IMR-90 (cell line): ENCODE data around the gene OXSR1. TPM values are rescaled to one million over a fixed set of nuclear protein-coding genes. Genes with fewer than 3 reads are reported as not detected.

ENCODE experiments used
- ATAC-seq: fragments of 200-7000 bp; cut with Tn5 transposase; 2 replicates; pipeline ENCODE4 v1.9.1; 2020; ENCODE audit warnings: low read depth, mild to moderate bottlenecking, moderate library complexity
- BruUV-seq: library from RNA; stranded (reverse); fragments of 400-500 nt; replicated peaks from 2 replicates; lab custom pipeline; 2021; lab: Mats Ljungman, UMichigan
- CTCF ChIA-PET: fragments of 300-600 bp; formaldehyde crosslinking; extraction: SDS; loops from one replicate; lab custom pipeline; 2021; ENCODE audit warnings: antibody characterized with exemption; lab: Yijun Ruan, JAX
- POLR2A ChIA-PET: fragments of 300-600 bp; sonication (Branson Sonifier 250); formaldehyde crosslinking; loops from one replicate; lab custom pipeline; 2022; ENCODE audit warnings: antibody characterized with exemption; ENCODE audit not compliant: unreplicated experiment; lab: Charles Lee
- DNase-seq: peaks from one replicate; pipeline ENCODE4 v3.0.0; 2013
- H2AFZ ChIP-seq: replicated peaks from 2 replicates; pipeline ENCODE3; 2013; ENCODE audit warnings: low read length, mild to moderate bottlenecking; ENCODE audit not compliant: poor library complexity
- H2AK5ac ChIP-seq: 2 replicates; pipeline ENCODE4 v1.6.1; 2013; ENCODE audit warnings: low read depth, low read length, inconsistent platforms
- H2AK9ac ChIP-seq: replicated peaks from 2 replicates; pipeline ENCODE3; 2013; ENCODE audit warnings: mild to moderate bottlenecking, low read depth, low read length, moderate library complexity; ENCODE audit not compliant: poor library complexity
- H2BK120ac ChIP-seq: 2 replicates; pipeline ENCODE4 v1.6.1; 2013; ENCODE audit warnings: low read depth, low read length, inconsistent platforms
- H2BK15ac ChIP-seq: 3 replicates; pipeline ENCODE4 v1.6.1; 2013; ENCODE audit warnings: low read depth, low read length, inconsistent platforms
- H2BK20ac ChIP-seq: 2 replicates; pipeline ENCODE4 v1.6.1; 2013; ENCODE audit warnings: low read depth, mild to moderate bottlenecking, inconsistent platforms, low read length, moderate library complexity
- H2BK5ac ChIP-seq: 2 replicates; pipeline ENCODE4 v1.6.1; 2013; ENCODE audit warnings: mild to moderate bottlenecking, low read depth, low read length, inconsistent platforms; ENCODE audit not compliant: poor library complexity, severe bottlenecking
- H3K14ac ChIP-seq: replicated peaks from 2 replicates; pipeline ENCODE4 v1.6.1; 2013; ENCODE audit warnings: low read depth, low read length, inconsistent platforms
- H3K18ac ChIP-seq: 2 replicates; pipeline ENCODE4 v1.6.1; 2013; ENCODE audit warnings: low read depth, low read length, control low read depth
- H3K23ac ChIP-seq: 2 replicates; pipeline ENCODE4 v1.6.1; 2013; ENCODE audit warnings: low read depth, low read length, inconsistent platforms
- H3K27ac ChIP-seq: 2 replicates; pipeline ENCODE4 v1.5.1; 2013; ENCODE audit warnings: mild to moderate bottlenecking, control low read depth, low read length; ENCODE audit not compliant: insufficient read depth
- H3K27me3 ChIP-seq: 2 replicates; pipeline ENCODE4 v1.6.1; 2013; ENCODE audit warnings: low read length; ENCODE audit not compliant: control insufficient read depth, insufficient read depth
- H3K36me3 ChIP-seq: 2 replicates; pipeline ENCODE4 v1.6.1; 2013; ENCODE audit warnings: low read length, mixed read lengths; ENCODE audit not compliant: control insufficient read depth, insufficient read depth
- H3K4ac ChIP-seq: 2 replicates; pipeline ENCODE4 v1.6.1; 2013; ENCODE audit warnings: low read depth, low read length, inconsistent platforms
- H3K4me1 ChIP-seq: 2 replicates; pipeline ENCODE4 v1.6.1; 2013; ENCODE audit warnings: low read length, mixed read lengths; ENCODE audit not compliant: control insufficient read depth, insufficient read depth
- H3K4me2 ChIP-seq: 2 replicates; pipeline ENCODE4 v1.6.1; 2013; ENCODE audit warnings: low read depth, mild to moderate bottlenecking, control low read depth, low read length, moderate library complexity
- H3K4me3 ChIP-seq: 2 replicates; pipeline ENCODE4 v1.5.1; 2013; ENCODE audit warnings: low read depth, mild to moderate bottlenecking, control low read depth, low read length, moderate library complexity; ENCODE audit not compliant: insufficient read depth
- H3K56ac ChIP-seq: 2 replicates; pipeline ENCODE4 v1.6.1; 2013; ENCODE audit warnings: low read length, inconsistent platforms; ENCODE audit not compliant: insufficient read depth; ENCODE audit errors: extremely low read depth
- H3K79me1 ChIP-seq, 2 experiments: 2 replicates each; pipeline ENCODE4 v1.6.1; 2013; ENCODE audit warnings: low read length in 2 of 2, inconsistent platforms in 1 of 2, low read depth in 1 of 2
- H3K9ac ChIP-seq: 2 replicates; pipeline ENCODE4 v1.6.1; 2013; ENCODE audit warnings: low read depth, low read length, control low read depth
- H3K9me1 ChIP-seq: 2 replicates; pipeline ENCODE4 v1.6.1; 2013; ENCODE audit warnings: low read length, inconsistent platforms; ENCODE audit not compliant: insufficient read depth
- H3K9me3 ChIP-seq: 2 replicates; pipeline ENCODE4 v1.6.1; 2013; ENCODE audit warnings: low read length; ENCODE audit not compliant: control insufficient read depth, insufficient read depth
- H4K20me1 ChIP-seq: 2 replicates; pipeline ENCODE4 v1.6.1; 2013; ENCODE audit warnings: low read length, inconsistent platforms; ENCODE audit not compliant: insufficient read depth
- H4K5ac ChIP-seq: 2 replicates; pipeline ENCODE4 v1.6.1; 2013; ENCODE audit warnings: mild to moderate bottlenecking, low read depth, low read length, control low read depth
- H4K8ac ChIP-seq, 2 experiments: 2 replicates each; pipeline ENCODE4 v1.6.1; 2013; ENCODE audit warnings: low read depth in 2 of 2, low read length in 2 of 2, control low read depth in 1 of 2, inconsistent platforms in 1 of 2
- H4K91ac ChIP-seq: 2 replicates; pipeline ENCODE4 v1.6.1; 2013; ENCODE audit warnings: low read depth, low read length, inconsistent platforms; ENCODE audit not compliant: insufficient read depth
- BHLHE40 ChIP-seq: fragments of 150-350 bp; IDR thresholded peaks from 2 replicates; pipeline ENCODE4 v1.6.1; 2016; ENCODE audit warnings: mild to moderate bottlenecking, low read depth, low read length
- CEBPB ChIP-seq: IDR thresholded peaks from 2 replicates; pipeline ENCODE4 v1.6.1; 2012; ENCODE audit warnings: low read depth, low read length, improper control_type of control experiment
- CHD1 ChIP-seq: IDR thresholded peaks from 2 replicates; pipeline ENCODE4 v1.6.1; 2012; ENCODE audit warnings: low read depth, low read length, improper control_type of control experiment
- CTCF ChIP-seq: conservative IDR thresholded peaks from 2 replicates; pipeline ENCODE4 v1.5.1; 2012; ENCODE audit warnings: mild to moderate bottlenecking, low read depth, low read length, improper control_type of control experiment
- FOS ChIP-seq: fragments of 150-350 bp; IDR thresholded peaks from 2 replicates; pipeline ENCODE4 v1.6.1; 2016; ENCODE audit warnings: low read depth, low read length
- MAZ ChIP-seq: IDR thresholded peaks from 2 replicates; pipeline ENCODE4 v1.6.1; 2012; ENCODE audit warnings: low read depth, mild to moderate bottlenecking, low read length, improper control_type of control experiment, moderate library complexity, borderline replicate concordance
- MXI1 ChIP-seq: IDR thresholded peaks from 2 replicates; pipeline ENCODE4 v1.6.1; 2012; ENCODE audit warnings: low read depth, mild to moderate bottlenecking, low read length, moderate library complexity, borderline replicate concordance
- NFE2L2 ChIP-seq: fragments of 150-350 bp; IDR thresholded peaks from 2 replicates; pipeline ENCODE4 v1.6.1; 2016; ENCODE audit warnings: low read depth, mild to moderate bottlenecking, low read length
- POLR2A ChIP-seq: IDR thresholded peaks from 2 replicates; pipeline ENCODE4 v1.6.1; 2012; ENCODE audit warnings: mild to moderate bottlenecking, low read depth, low read length
- RCOR1 ChIP-seq: IDR thresholded peaks from 2 replicates; pipeline ENCODE4 v1.6.1; 2012; ENCODE audit warnings: mild to moderate bottlenecking, low read length, improper control_type of control experiment; ENCODE audit not compliant: insufficient replicate concordance
- RFX5 ChIP-seq: IDR thresholded peaks from 2 replicates; pipeline ENCODE4 v1.8.0; 2012; ENCODE audit warnings: low read depth, mild to moderate bottlenecking, low read length, moderate library complexity
- SMC3 ChIP-seq: fragments of 150-350 bp; IDR thresholded peaks from 2 replicates; pipeline ENCODE4 v1.6.1; 2016; ENCODE audit warnings: low read depth, mild to moderate bottlenecking, antibody characterized with exemption, low read length, moderate library complexity
- WGBS, 2 experiments: methylation state at CpG; one replicate each; pipeline versions ENCODE4 v1.1.5 to v1.1.7; 2013; ENCODE audit warnings: missing lambda C conversion rate in 2 of 2; ENCODE audit not compliant: insufficient read length in 1 of 2; ENCODE audit errors: extremely low coverage in 2 of 2; 5-methylcytosine and 5-hydroxymethylcytosine counted together
- dilution Hi-C: fragments of 300-500 bp; cut with HindIII; formaldehyde crosslinking; loops from one replicate; pipeline ENCODE4 v1.14.3; 2018; ENCODE audit warnings: low sequenced_read_pairs; ENCODE audit not compliant: unreplicated experiment
- in situ Hi-C: fragments of 300-500 bp; cut with MboI; formaldehyde crosslinking; loops from 3 replicates; pipeline ENCODE4 v1.14.3; 2019; ENCODE audit warnings: low sequenced_read_pairs, inconsistent platforms, mixed read lengths
- intact Hi-C: fragments of 100-400 bp; cut with micrococcal nuclease; formaldehyde crosslinking; loops from 2 replicates; pipeline ENCODE4 v1.10.0; 2022
- polyA plus RNA-seq, 3 experiments: library from polyadenylated mRNA; depleted of rRNA; stranded (reverse); fragments of >200 nt; gene quantifications; 2 replicates each; pipeline ENCODE4 v1.2.3, GENCODE V29; 2012; ENCODE audit warnings: low replicate concordance in 1 of 3
- total RNA-seq: library from RNA; depleted of rRNA; stranded (reverse); fragments of >200 nt; gene quantifications from 2 replicates; pipeline ENCODE4 v1.2.3, GENCODE V29; 2012
- TF ChIP-seq, protein P1 (sequence below): fragments of 150-350 bp; IDR thresholded peaks from 2 replicates; pipeline ENCODE4 v1.6.1; 2017; ENCODE audit warnings: mild to moderate bottlenecking, antibody characterized with exemption, low read length, low read depth

The OXSR1 gene
- total and polyA plus RNA-seq, 2 of the 4 experiments (the other 2 are of a cell fraction) = 32.9 to 37.6 TPM

DNA sequence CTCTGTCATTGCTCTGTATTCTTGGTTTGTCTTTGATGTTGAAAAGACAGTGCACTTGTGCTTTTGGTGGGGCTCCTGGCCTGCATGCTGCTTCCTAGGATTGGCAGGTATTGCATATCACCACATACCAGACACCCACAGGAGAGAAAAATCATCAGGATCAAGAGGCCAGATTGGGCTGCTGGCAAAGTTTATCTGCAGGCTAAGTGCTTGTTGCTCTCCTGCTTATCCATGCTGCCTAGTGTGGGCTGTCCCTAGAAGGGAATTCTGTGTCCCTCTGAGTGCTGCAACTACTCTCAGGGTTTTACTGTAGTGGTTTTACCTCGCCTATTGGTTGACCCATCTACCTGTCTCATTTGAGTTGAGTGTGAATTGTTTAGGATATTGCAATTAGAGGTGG, 99.4 kb downstream of the OXSR1 start:
- intact Hi-C loops (no loop called here), in situ Hi-C loops (no loop called here), dilution Hi-C loops (no loop called here)

More for the DNA sequence above, 99.4 kb downstream of the OXSR1 start:
- no peak overlapping the region for H4K91ac ChIP-seq
- peaks cover 0 to 5% of the 10 kb centered on the region in 2 experiments; a peak in 1 of 4 replicates for H3K79me1 ChIP-seq
- no peaks in the 10 kb centered on the region for H3K4me1 ChIP-seq
- no peak overlapping the region for H3K9ac ChIP-seq
- ChIA-PET CTCF (no interaction called here), POLR2A (no interaction called here)
- H3K4ac ChIP-seq = no peak overlapping the region
- H2BK15ac ChIP-seq = no peak overlapping the region
- peaks cover 8% of the 10 kb centered on the region for H3K36me3 ChIP-seq
- H3K18ac ChIP-seq = no peak overlapping the region
- ATAC-seq (no peak), DNase-seq (no peak)
- H2AK9ac ChIP-seq = no peak overlapping the region
- H3K56ac ChIP-seq = no peak overlapping the region
- no CpG with 5 or more reads among the region's 1 CpG for WGBS, 2 experiments
- no peak overlapping the region for H3K14ac ChIP-seq
- no peaks in the 10 kb centered on the region for H4K20me1 ChIP-seq
- H2BK5ac ChIP-seq = no peak overlapping the region
- no peak for TF ChIP-seq CTCF
- TF ChIP-seq SMC3 = no peak
- no peak for TF ChIP-seq MAZ
- TF ChIP-seq FOS = no peak
- TF ChIP-seq POLR2A = no peak
- TF ChIP-seq, protein P1, sequence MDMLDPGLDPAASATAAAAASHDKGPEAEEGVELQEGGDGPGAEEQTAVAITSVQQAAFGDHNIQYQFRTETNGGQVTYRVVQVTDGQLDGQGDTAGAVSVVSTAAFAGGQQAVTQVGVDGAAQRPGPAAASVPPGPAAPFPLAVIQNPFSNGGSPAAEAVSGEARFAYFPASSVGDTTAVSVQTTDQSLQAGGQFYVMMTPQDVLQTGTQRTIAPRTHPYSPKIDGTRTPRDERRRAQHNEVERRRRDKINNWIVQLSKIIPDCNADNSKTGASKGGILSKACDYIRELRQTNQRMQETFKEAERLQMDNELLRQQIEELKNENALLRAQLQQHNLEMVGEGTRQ = no peak
- TF ChIP-seq RCOR1 = no peak
- TF ChIP-seq MXI1 = no peak
- no peak for TF ChIP-seq RFX5
- TF ChIP-seq BHLHE40 = no peak
- no peak for TF ChIP-seq CEBPB
- no peak for TF ChIP-seq CHD1
- TF ChIP-seq NFE2L2 = no peak
- no peak overlapping the region for H2BK20ac ChIP-seq
- H3K27ac ChIP-seq = no peak overlapping the region
- no peak overlapping the region for H4K5ac ChIP-seq
- H3K4me3 ChIP-seq = no peak overlapping the region
- H2AFZ ChIP-seq = no peak overlapping the region
- no TSS peak for BruUV-seq
- H3K9me1 ChIP-seq = peaks cover 16% of the 10 kb centered on the region
- H2AK5ac ChIP-seq = no peak overlapping the region
- H3K27me3 ChIP-seq = no peaks in the 10 kb centered on the region
- no peak overlapping the region for H4K8ac ChIP-seq
- H2BK120ac ChIP-seq = no peak overlapping the region
- no peaks in the 10 kb centered on the region; the same call in 1 of the 2 replicates for H3K9me3 ChIP-seq
- no peak overlapping the region for H3K23ac ChIP-seq
- H3K4me2 ChIP-seq = no peak overlapping the region
